GM12878 (cell line): ENCODE results near the gene PSMF1. TPM values are rescaled to one million over a fixed set of nuclear protein-coding genes. Genes with fewer than 3 reads are reported as not detected.

Experiments used
- ATAC-seq: fragments of 200-7000 bp; cut with Tn5 transposase; 3 replicates; pipeline ENCODE4 v1.9.1; 2020; ENCODE audit warnings: mild to moderate bottlenecking, moderate library complexity
- BruUV-seq: library from RNA; stranded (reverse); fragments of 400-500 nt; replicated peaks from 2 replicates; lab custom pipeline; 2021; lab: Mats Ljungman, UMichigan
- CTCF ChIA-PET: fragments of 300-600 bp; sonication (Branson Sonifier 250); formaldehyde crosslinking; extraction: SDS; loops from one replicate; lab custom pipeline; 2021; ENCODE audit warnings: inconsistent platforms; lab: Yijun Ruan, JAX
- POLR2A ChIA-PET: fragments of 350-600 bp; formaldehyde crosslinking; extraction: SDS; loops from one replicate; lab custom pipeline; 2021; ENCODE audit warnings: inconsistent platforms; lab: Charles Lee
- RAD21 ChIA-PET: fragments of 300-600 bp; sonication (Branson Sonifier 250); formaldehyde crosslinking; loops from one replicate; lab custom pipeline; 2023; ENCODE audit warnings: antibody characterized with exemption; ENCODE audit not compliant: unreplicated experiment; lab: Charles Lee
- SMC1A ChIA-PET: fragments of 300-600 bp; sonication (Branson Sonifier 250); formaldehyde crosslinking; loops from one replicate; lab custom pipeline; 2023; ENCODE audit not compliant: unreplicated experiment, uncharacterized antibody; lab: Charles Lee
- DNase-seq: peaks from one replicate; pipeline ENCODE4 v3.0.0-alpha.2; 2011; ENCODE audit warnings: low read depth, low spot score
- FAIRE-seq: peaks from 3 replicates; lab custom pipeline; 2011; peaks lifted over from hg19 to GRCh38; lab: Jason Lieb, UNC
- H2AFZ ChIP-seq: 2 replicates; pipeline ENCODE4 v1.6.0; 2011; ENCODE audit warnings: low read depth, low read length, control low read depth; ENCODE audit not compliant: control insufficient read depth
- H3K27ac ChIP-seq: 2 replicates; pipeline ENCODE4 v1.5.1; 2011; ENCODE audit warnings: control low read depth; ENCODE audit not compliant: control insufficient read depth, insufficient read depth
- H3K27me3 ChIP-seq, 2 experiments: replicated peaks in 1 of 2; 2 replicates each; pipeline versions ENCODE4 v1.6.0 to v1.6.1; 2011; ENCODE audit warnings: low read length in 1 of 2; ENCODE audit not compliant: control insufficient read depth in 2 of 2, insufficient read depth in 2 of 2
- H3K36me3 ChIP-seq, 2 experiments: 2 replicates each; pipeline ENCODE4 v1.5.1; 2011; ENCODE audit warnings: low read length in 1 of 2; ENCODE audit not compliant: control insufficient read depth in 2 of 2, insufficient read depth in 2 of 2
- H3K4me1 ChIP-seq: 2 replicates; pipeline ENCODE4 v1.6.1; 2011; ENCODE audit warnings: mild to moderate bottlenecking, low read length, moderate library complexity, mixed read lengths; ENCODE audit not compliant: control insufficient read depth, insufficient read depth
- H3K4me2 ChIP-seq: 2 replicates; pipeline ENCODE4 v1.6.0; 2011; ENCODE audit warnings: control low read depth; ENCODE audit not compliant: control insufficient read depth, insufficient read depth
- H3K4me3 ChIP-seq: fragments of 200-600 bp; sonication (generic); 2 replicates; pipeline ENCODE4 v1.5.1; 2016
- H3K79me2 ChIP-seq: 2 replicates; pipeline ENCODE4 v1.6.0; 2011; ENCODE audit warnings: low read length; ENCODE audit not compliant: control insufficient read depth, insufficient read depth
- H3K9ac ChIP-seq: 2 replicates; pipeline ENCODE4 v1.8.0; 2011; ENCODE audit warnings: low read length, control low read depth, mixed read lengths; ENCODE audit not compliant: control insufficient read depth, insufficient read depth
- H3K9me3 ChIP-seq: replicated peaks from 3 replicates; pipeline ENCODE4 v1.5.1; 2011; ENCODE audit warnings: mild to moderate bottlenecking, low read length; ENCODE audit not compliant: control insufficient read depth, insufficient read depth
- H4K20me1 ChIP-seq: 2 replicates; pipeline ENCODE4 v1.6.0; 2011; ENCODE audit not compliant: control insufficient read depth, insufficient read depth
- HDAC2 ChIP-seq: fragments of 200-600 bp; sonication (generic); IDR thresholded peaks from 2 replicates; pipeline ENCODE4 v1.6.1; 2017
- POU2F2 ChIP-seq: IDR thresholded peaks from 3 replicates; pipeline ENCODE4 v1.6.1; 2011; ENCODE audit warnings: low read depth, mild to moderate bottlenecking, low read length, borderline replicate concordance
- SIN3A ChIP-seq: IDR thresholded peaks from 2 replicates; pipeline ENCODE4 v1.6.1; 2012; ENCODE audit warnings: low read depth, low read length, improper control_type of control experiment
- SP1 ChIP-seq: IDR thresholded peaks from one replicate; pipeline ENCODE4 v1.6.1; 2011; ENCODE audit warnings: low read depth, low read length
- TARDBP ChIP-seq: IDR thresholded peaks from 2 replicates; pipeline ENCODE4 v1.6.1; 2016; ENCODE audit warnings: borderline replicate concordance
- WGBS: methylation state at CpG from one replicate; pipeline ENCODE4 v1.1.6; 2016; ENCODE audit warnings: low lambda C conversion rate; ENCODE audit not compliant: insufficient replicate concordance, insufficient coverage; ENCODE audit errors: missing lambda C conversion rate; 5-methylcytosine and 5-hydroxymethylcytosine counted together
- in situ Hi-C: fragments of 300-500 bp; cut with MboI; formaldehyde crosslinking; loops from 9 replicates; pipeline ENCODE4 v1.14.3; 2018; ENCODE audit warnings: mixed read lengths
- intact Hi-C: fragments of 100-400 bp; cut with micrococcal nuclease; formaldehyde crosslinking; loops from one replicate; pipeline ENCODE4 v1.14.2; 2022; ENCODE audit not compliant: unreplicated experiment
- polyA plus RNA-seq, 11 experiments: library from polyadenylated mRNA; depleted of rRNA in 4 of 11; unstranded in 6 of 11; stranded (reverse) in 5 of 11; fragments of >200 nt; fragmentation: Nextera tagmentation in 4 of 11; fragmentation: Illumina TruSeq in 1 of 11; extraction: Ambion mirVana in 4 of 11; extraction: Trizol in 1 of 11; gene quantifications; 1 replicate in 1 of 11; 2 replicates in 10 of 11; pipeline versions ENCODE4 v1.2.1 to v1.2.3, GENCODE V29; 2011 to 2016; ENCODE audit warnings: inconsistent platforms in 2 of 11, missing spikeins in 2 of 11, low read depth in 1 of 11
- total RNA-seq, 4 experiments: library from RNA; depleted of rRNA in 3 of 4; stranded (reverse); fragments of >200 nt in 3 of 4; fragmentation: Illumina TruSeq in 1 of 4; extraction: Trizol in 1 of 4; gene quantifications; 2 replicates each; pipeline versions ENCODE4 v1.2.1 to v1.2.3, GENCODE V29; 2013 to 2021
- TF ChIP-seq, protein P1 (sequence below): IDR thresholded peaks from 2 replicates; pipeline ENCODE4 v1.6.1; 2011; ENCODE audit warnings: borderline replicate concordance, low read depth, mild to moderate bottlenecking, moderate library complexity, mixed read lengths, low read length; ENCODE audit not compliant: insufficient read depth; ENCODE audit errors: extremely low read length
- TF ChIP-seq, protein P2 (sequence below): fragments of 450-650 bp; IDR thresholded peaks from 2 replicates; pipeline ENCODE4 v1.6.1; 2016; ENCODE audit warnings: mild to moderate bottlenecking
- TF ChIP-seq, protein P3 (sequence below): IDR thresholded peaks from 2 replicates; pipeline ENCODE4 v1.6.1; 2011; ENCODE audit warnings: low read depth, mild to moderate bottlenecking, low read length, moderate library complexity, borderline replicate concordance; ENCODE audit errors: extremely low read depth
- TF ChIP-seq, protein P4 (sequence below): IDR thresholded peaks from 2 replicates; pipeline ENCODE4 v1.6.1; 2012; ENCODE audit warnings: low read depth, low read length, improper control_type of control experiment
- TF ChIP-seq, protein P5 (sequence below): IDR thresholded peaks from 2 replicates; pipeline ENCODE4 v1.6.1; 2011; ENCODE audit warnings: borderline replicate concordance, low read depth, mild to moderate bottlenecking, moderate library complexity, low read length; ENCODE audit not compliant: insufficient read depth, poor library complexity, severe bottlenecking

PSMF1 gene
- total and polyA plus RNA-seq, 10 of the 15 experiments (the other 5 are each of a cell fraction or from before 2014, with no cell fraction given), result 14.2 to 173 (median 40.6) TPM

DNA sequence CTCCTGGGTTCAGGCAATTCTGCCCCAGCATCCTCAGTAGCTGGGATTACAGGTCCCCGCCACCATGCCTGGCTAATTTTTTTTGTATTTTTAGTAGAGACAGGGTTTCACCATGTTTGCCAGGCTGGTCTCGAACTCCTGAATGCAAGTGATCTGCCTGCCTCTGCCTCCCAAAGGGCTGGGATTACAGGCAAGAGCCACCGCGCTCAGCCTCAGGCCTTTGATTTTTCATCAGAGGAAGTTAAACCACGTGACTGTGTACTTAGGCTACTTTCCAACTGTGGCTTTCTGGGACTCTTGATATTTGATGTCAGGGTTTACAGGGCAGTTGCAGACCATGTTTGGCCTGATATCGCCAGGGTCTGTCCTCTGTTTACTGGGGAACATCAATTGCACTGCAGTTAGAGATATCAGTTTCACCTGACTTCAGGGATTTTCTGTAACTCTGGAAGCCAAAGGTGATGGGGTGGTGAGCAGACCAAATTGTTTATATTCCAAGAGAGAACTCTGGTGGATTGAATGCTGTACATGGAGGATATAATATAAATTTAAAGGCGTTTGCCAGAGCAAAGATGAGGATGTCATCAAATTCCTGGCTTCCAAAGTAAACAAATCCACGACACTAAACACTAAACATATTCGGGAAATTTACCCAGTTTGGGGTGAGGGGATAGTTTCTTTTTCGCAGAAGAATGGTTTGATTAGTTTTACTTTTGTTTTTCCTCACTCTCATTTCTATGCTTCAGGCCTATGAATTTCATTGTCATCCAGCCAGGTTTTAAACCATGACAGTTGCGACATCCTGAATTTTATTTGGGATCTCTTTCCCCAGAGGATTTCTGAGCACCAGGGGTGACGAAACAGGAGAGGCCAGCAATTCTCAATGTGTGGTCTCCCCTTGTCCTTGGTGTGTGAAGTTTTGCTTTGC is 4.2 kb downstream of the PSMF1 start (continued):
- TF ChIP-seq, protein P1, sequence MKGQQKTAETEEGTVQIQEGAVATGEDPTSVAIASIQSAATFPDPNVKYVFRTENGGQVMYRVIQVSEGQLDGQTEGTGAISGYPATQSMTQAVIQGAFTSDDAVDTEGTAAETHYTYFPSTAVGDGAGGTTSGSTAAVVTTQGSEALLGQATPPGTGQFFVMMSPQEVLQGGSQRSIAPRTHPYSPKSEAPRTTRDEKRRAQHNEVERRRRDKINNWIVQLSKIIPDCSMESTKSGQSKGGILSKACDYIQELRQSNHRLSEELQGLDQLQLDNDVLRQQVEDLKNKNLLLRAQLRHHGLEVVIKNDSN, result peak; percentile 31
- TF ChIP-seq HDAC2 (no peak), SIN3A (no peak), SP1 (no peak), POU2F2 (no peak)
- TF ChIP-seq, protein P2, sequence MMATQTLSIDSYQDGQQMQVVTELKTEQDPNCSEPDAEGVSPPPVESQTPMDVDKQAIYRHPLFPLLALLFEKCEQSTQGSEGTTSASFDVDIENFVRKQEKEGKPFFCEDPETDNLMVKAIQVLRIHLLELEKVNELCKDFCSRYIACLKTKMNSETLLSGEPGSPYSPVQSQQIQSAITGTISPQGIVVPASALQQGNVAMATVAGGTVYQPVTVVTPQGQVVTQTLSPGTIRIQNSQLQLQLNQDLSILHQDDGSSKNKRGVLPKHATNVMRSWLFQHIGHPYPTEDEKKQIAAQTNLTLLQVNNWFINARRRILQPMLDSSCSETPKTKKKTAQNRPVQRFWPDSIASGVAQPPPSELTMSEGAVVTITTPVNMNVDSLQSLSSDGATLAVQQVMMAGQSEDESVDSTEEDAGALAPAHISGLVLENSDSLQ, result no peak

DNA sequence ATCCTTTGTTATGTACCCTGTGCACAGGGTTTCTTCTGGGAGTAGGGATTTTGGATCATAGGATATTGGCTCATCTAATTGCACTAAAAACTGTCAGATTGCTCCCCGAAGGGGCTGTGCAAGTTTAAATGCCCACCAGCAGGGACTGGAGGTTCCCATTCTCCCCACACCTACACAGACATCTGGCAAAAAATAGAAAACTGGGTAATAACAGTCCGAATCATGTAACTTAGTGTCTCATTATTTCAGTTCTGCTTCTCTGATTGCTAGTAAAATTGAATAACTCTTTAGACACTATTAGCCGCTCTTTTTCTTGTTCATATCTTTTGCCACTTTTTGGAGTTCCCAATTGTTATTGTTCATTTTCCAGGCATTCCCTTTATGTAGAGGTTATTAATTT is 5.3 kb downstream of the PSMF1 start:
- Histone ChIP-seq H3K9ac (peak overlapping the region; percentile 31; the same call in 1 of the 2 replicates), H3K4me3 (no peak overlapping the region), H3K9me3 (no peaks in the 10 kb centered on the region), H3K79me2 (peaks cover 59% of the 10 kb centered on the region), H3K27me3 (no peaks in the 10 kb centered on the region), H4K20me1 (no peaks in the 10 kb centered on the region), H3K36me3 (peaks cover 9 to 21% of the 10 kb centered on the region in 2 experiments), H3K4me2 (peak overlapping the region; percentile 25; the same call in 1 of the 2 replicates), H3K27ac (peak overlapping the region; percentile 37; the same call in 1 of the 2 replicates), H2AFZ (no peak overlapping the region), H3K4me1 (peaks cover 18% of the 10 kb centered on the region)
- no TSS peak for BruUV-seq
- no peak for TF ChIP-seq TARDBP
- TF ChIP-seq, protein P3, sequence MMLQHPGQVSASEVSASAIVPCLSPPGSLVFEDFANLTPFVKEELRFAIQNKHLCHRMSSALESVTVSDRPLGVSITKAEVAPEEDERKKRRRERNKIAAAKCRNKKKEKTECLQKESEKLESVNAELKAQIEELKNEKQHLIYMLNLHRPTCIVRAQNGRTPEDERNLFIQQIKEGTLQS, result no peak
- TF ChIP-seq, protein P4, sequence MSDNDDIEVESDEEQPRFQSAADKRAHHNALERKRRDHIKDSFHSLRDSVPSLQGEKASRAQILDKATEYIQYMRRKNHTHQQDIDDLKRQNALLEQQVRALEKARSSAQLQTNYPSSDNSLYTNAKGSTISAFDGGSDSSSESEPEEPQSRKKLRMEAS, result no peak
- TF ChIP-seq, protein P5, sequence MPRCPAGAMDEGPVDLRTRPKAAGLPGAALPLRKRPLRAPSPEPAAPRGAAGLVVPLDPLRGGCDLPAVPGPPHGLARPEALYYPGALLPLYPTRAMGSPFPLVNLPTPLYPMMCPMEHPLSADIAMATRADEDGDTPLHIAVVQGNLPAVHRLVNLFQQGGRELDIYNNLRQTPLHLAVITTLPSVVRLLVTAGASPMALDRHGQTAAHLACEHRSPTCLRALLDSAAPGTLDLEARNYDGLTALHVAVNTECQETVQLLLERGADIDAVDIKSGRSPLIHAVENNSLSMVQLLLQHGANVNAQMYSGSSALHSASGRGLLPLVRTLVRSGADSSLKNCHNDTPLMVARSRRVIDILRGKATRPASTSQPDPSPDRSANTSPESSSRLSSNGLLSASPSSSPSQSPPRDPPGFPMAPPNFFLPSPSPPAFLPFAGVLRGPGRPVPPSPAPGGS, result no peak
- ATAC-seq (no peak), FAIRE-seq (no peak), DNase-seq (no peak)
- CTCF ChIA-PET, result interaction anchor here (1.4 kb wide), 1 partner anchor 15 kb away, joined by 9 read pairs; no protein-coding TSS in a partner anchor
- POLR2A ChIA-PET, result no interaction called here
- WGBS, result 61% methylated on average over 3 of the region's 3 CpGs
- in situ Hi-C loops, result no loop called here
- SMC1A ChIA-PET, result no interaction called here
- RAD21 ChIA-PET, result no interaction called here
- intact Hi-C loops, result no loop called here
